Ascending aorta (tissue), 2 donors: ENCODE data around the gene ZFPL1. TPM values are rescaled to one million over a fixed set of nuclear protein-coding genes. Genes with fewer than 3 reads are reported as not detected.
"Not testable (repeated sequence)": the region's sequence is repeated elsewhere in the genome, so short reads cannot be mapped to it uniquely, and the experiment has no call there.

Experiments
- DNase-seq, 2 donors: peaks; one replicate each; pipeline ENCODE4 v3.0.0-alpha.2; 2019; ENCODE audit warnings: low spot score in 2 of 2
- H3K27ac ChIP-seq, 2 donors: fragments of 200-600 bp; sonication (generic); one replicate each; pipeline ENCODE4 v1.5.1; 2016 to 2017; ENCODE audit warnings: mild to moderate bottlenecking in 1 of 2
- H3K27me3 ChIP-seq: fragments of 200-600 bp; sonication (generic); one replicate; pipeline ENCODE4 v1.5.1; 2017
- H3K36me3 ChIP-seq, 2 donors: fragments of 200-600 bp; sonication (generic); one replicate each; pipeline ENCODE4 v1.5.1; 2016
- H3K4me1 ChIP-seq, 2 donors: fragments of 200-600 bp; sonication (generic); one replicate each; pipeline ENCODE4 v1.5.1; 2016 to 2017; ENCODE audit warnings: mild to moderate bottlenecking in 1 of 2
- H3K4me3 ChIP-seq, 2 donors: fragments of 200-600 bp; sonication (generic); one replicate each; pipeline ENCODE4 v1.5.1; 2016 to 2017; ENCODE audit warnings: mild to moderate bottlenecking in 1 of 2
- H3K9me3 ChIP-seq, 2 donors: fragments of 200-600 bp; sonication (generic); one replicate each; pipeline ENCODE4 v1.5.1; 2016
- intact Hi-C: fragments of 100-400 bp; cut with DNase I; formaldehyde crosslinking; loops from one replicate; pipeline ENCODE4 v1.15.1; 2023
- total RNA-seq: library from RNA; depleted of rRNA; stranded (reverse); fragments of >200 nt; gene quantifications from one replicate; pipeline ENCODE4 v1.1.0, GENCODE V29; 2016
- TF ChIP-seq, protein P1 (sequence below), 3 experiments: fragments of 200-600 bp in 2 of 3; fragments of 450-650 bp in 1 of 3; sonication (generic) in 2 of 3; IDR thresholded peaks; one replicate each; pipeline ENCODE4 v1.5.1; 2016 to 2019; ENCODE audit warnings: antibody characterized with exemption in 3 of 3, mild to moderate bottlenecking in 1 of 3, moderate library complexity in 1 of 3

The ZFPL1 gene
- total RNA-seq, 1 donor from 2014 or later: 93.6 TPM

DNA sequence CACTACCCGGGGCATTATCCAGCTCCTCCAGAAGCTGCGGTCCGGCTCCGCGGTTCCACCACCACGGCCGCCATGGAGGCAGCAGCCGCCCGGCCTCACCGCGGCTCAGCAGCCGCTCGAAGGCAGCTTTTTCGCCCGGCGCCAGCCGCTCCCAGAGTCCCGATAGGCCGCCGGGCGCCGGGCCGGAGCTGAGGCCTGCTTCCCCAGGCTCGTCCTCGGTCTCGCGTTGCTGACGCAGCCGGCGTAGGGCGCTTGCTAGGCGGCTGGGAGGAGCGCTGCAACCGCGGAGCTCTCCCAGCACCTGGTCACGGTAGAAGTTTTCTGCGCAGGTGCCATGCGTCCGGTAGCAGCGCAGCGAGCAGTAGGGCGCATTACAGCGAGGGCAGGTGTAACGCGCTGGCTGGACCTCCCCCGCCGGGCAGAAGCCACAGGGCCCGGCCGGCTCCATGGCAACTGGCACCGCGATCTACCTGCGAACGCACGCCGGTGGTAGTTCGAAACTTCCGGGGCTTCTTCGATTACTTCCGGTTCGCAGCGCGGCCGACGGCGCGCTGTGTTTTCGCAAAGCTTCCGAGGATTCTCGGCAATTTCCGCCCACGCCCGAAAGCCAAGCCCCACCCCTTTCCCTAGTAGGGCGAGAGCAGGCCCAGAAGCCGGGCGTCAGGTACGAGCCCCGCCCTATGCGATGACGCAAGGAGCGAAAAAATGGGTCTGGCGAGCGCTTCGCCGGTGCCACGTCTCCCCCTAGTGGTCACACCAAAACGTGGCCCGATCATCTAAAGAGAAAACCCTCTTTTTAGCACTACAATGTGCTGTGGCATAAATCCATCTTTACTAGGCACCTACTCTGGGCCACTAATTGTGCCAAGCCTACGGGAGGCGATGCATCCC lies 33.4 kb downstream of the ZFPL1 start, which contains the start of gene ZNHIT2:
TSS of gene ZNHIT2 (minus strand) at position 496 of the 891 bp plus-strand sequence. CDS start at position 448, 48 bp downstream.
- Histone ChIP-seq H3K9me3 (no peaks in the 10 kb centered on the region), H3K27me3 (no peaks in the 10 kb centered on the region), H3K36me3 (peaks cover 16 to 43% of the 10 kb centered on the region in 2 donors), H3K27ac (peak within 1 kb of the TSS; percentile 71 to 93), H3K4me3 (peak within 1 kb of the TSS; percentile 87 to 97), H3K4me1 (peaks cover 27 to 33% of the 10 kb centered on the region in 2 donors)
- intact Hi-C loops: loop anchor here (1.0 to 10.0 kb wide), 5 partner anchors 21 to 263 kb away; partner anchors contain the start of genes ATG2A, CDCA5, VPS51 and ZFPL1
- peak; percentile 96 to 100 for DNase-seq
- TF ChIP-seq, protein P1, sequence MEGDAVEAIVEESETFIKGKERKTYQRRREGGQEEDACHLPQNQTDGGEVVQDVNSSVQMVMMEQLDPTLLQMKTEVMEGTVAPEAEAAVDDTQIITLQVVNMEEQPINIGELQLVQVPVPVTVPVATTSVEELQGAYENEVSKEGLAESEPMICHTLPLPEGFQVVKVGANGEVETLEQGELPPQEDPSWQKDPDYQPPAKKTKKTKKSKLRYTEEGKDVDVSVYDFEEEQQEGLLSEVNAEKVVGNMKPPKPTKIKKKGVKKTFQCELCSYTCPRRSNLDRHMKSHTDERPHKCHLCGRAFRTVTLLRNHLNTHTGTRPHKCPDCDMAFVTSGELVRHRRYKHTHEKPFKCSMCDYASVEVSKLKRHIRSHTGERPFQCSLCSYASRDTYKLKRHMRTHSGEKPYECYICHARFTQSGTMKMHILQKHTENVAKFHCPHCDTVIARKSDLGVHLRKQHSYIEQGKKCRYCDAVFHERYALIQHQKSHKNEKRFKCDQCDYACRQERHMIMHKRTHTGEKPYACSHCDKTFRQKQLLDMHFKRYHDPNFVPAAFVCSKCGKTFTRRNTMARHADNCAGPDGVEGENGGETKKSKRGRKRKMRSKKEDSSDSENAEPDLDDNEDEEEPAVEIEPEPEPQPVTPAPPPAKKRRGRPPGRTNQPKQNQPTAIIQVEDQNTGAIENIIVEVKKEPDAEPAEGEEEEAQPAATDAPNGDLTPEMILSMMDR (IDR thresholded peaks at IDR 0.05): peak; percentile 92 to 97 (median 93)

DNA sequence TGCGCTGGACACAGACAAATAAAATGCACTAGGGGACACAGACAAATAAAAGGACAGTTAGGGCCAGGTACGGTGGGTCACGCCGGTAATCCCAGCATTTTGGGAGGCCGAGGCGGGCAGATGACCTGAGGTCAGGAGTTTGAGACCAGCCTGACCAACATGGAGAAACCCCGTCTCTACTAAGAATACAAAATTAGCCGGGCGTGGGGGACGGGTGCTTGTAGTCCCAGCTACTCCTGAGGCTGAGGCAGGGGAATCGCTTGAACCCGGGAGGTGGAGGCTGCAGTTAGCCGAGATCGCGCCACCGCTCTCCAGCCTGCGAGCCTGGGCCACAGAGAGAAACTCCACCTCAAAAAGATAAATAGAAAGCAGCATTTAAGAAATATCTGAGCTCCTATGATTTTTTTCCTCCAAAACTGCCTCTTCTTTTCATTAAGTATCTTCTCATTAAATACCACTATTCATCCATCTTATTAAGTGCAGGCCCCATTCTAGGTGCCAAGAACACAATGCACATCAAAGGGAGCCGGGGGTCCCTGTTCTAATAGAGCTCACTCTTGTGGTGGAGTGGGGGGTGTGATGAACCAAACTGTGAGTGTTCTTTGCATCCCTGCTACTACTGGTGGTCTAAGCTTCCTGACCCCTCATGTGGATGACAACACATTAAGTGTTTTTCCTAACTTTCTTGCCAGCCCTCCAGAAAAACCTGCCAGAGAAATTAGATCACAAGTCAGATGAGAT lies 34.2 kb downstream of the ZFPL1 start:
- peaks cover 16 to 43% of the 10 kb centered on the region in 2 donors for H3K36me3 ChIP-seq
- no peaks in the 10 kb centered on the region for H3K27me3 ChIP-seq
- H3K27ac ChIP-seq: peak overlapping the region in 1 of 2 donors; percentile 17
- no peak for DNase-seq
- TF ChIP-seq, protein P1 (IDR thresholded peaks at IDR 0.05): no peak
- no peak overlapping the region for H3K4me3 ChIP-seq
- intact Hi-C loops: loop anchor here (5.0 to 10.0 kb wide), 2 partner anchors 201 to 263 kb away; partner anchors contain the start of gene ATG2A
- H3K4me1 ChIP-seq: peaks cover 25 to 31% of the 10 kb centered on the region in 2 donors
- no peaks in the 10 kb centered on the region for H3K9me3 ChIP-seq

DNA sequence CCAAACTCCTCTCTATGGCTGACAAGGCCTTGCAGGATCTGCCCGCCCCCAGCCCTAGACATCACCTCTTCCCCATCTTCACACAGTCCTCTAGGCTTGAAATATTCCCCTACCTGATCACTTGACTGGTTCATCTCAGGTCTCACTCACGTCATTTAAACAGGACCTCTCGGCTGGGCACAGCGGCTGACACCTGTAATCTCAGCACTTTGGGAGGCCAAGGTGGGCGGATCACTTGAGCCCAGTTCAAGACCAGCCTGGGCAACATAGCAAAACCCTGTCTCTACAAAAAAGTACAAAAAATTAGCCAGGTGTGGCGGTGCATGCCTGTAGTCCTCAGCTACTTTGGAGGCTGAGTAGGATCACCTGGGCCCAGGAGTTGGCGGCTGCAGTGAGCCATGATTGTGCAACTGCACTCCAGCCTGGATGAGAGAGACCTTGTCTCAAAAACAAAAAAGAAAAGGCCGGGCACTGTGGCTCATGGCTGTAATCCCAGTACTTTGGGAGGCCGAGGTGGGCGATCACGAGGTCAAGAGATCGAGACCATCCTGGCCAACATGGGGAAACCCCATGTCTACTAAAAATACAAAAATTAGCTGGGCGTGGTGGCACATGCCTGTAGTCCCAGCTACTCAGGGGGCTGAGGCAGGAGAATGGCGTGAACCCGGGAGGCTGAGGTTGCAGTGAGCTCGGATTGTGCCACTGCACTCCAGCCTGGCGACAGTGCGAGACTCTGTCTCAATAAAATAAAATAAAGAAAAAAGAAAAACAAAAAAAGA lies 35.1 kb downstream of the ZFPL1 start:
- H3K27ac ChIP-seq, H3K4me3 ChIP-seq, H3K9me3 ChIP-seq, DNase-seq, H3K27me3 ChIP-seq: not testable (repeated sequence)
- H3K36me3 ChIP-seq: peaks cover 16 to 43% of the 10 kb centered on the region in 2 donors
- intact Hi-C loops: loop anchor here (5.0 to 10.0 kb wide), 2 partner anchors 202 to 264 kb away; partner anchors contain the start of gene ATG2A
- peaks cover 23 to 28% of the 10 kb centered on the region in 2 donors for H3K4me1 ChIP-seq

GRCh38 chr11:65119670-65119995 lies 35.6 kb downstream of the ZFPL1 start:
- no peak overlapping the region for H3K27ac ChIP-seq
- H3K4me1 ChIP-seq: peaks cover 23 to 28% of the 10 kb centered on the region in 2 donors
- intact Hi-C loops: loop anchor here (5.0 to 10.0 kb wide), 2 partner anchors 202 to 265 kb away; partner anchors contain the start of gene ATG2A
- peaks cover 16 to 46% of the 10 kb centered on the region in 2 donors for H3K36me3 ChIP-seq
- H3K9me3 ChIP-seq: no peaks in the 10 kb centered on the region
- TF ChIP-seq, protein P1 (IDR thresholded peaks at IDR 0.05): no peak
- H3K27me3 ChIP-seq: no peaks in the 10 kb centered on the region
- no peak for DNase-seq
- H3K4me3 ChIP-seq: no peak overlapping the region

GRCh38 chr11:65120831-65121230 lies 36.8 kb downstream of the ZFPL1 start:
- DNase-seq: no peak

More at GRCh38 chr11:65120831-65121230, 36.8 kb downstream of the ZFPL1 start:
- TF ChIP-seq, protein P1 (IDR thresholded peaks at IDR 0.05): no peak
- Histone ChIP-seq H3K36me3 (peaks cover 25 to 52% of the 10 kb centered on the region in 2 donors), H3K4me3 (peak overlapping the region; percentile 80 to 91), H3K9me3 (no peaks in the 10 kb centered on the region), H3K4me1 (peaks cover 23 to 28% of the 10 kb centered on the region in 2 donors), H3K27ac (peak overlapping the region; percentile 91 to 96), H3K27me3 (no peaks in the 10 kb centered on the region)
- intact Hi-C loops: no loop called here
